Measurements from ENCODE around the gene MKRN2. TPM values are rescaled to one million over a fixed set of nuclear protein-coding genes. Genes with fewer than 3 reads are reported as not detected.

Gene MKRN2
- total and polyA plus RNA-seq, 2 of the 8 experiments (the other 6 are each of a cell fraction or from before 2014, with no cell fraction given), result 15.3 to 17.6 TPM

DNA sequence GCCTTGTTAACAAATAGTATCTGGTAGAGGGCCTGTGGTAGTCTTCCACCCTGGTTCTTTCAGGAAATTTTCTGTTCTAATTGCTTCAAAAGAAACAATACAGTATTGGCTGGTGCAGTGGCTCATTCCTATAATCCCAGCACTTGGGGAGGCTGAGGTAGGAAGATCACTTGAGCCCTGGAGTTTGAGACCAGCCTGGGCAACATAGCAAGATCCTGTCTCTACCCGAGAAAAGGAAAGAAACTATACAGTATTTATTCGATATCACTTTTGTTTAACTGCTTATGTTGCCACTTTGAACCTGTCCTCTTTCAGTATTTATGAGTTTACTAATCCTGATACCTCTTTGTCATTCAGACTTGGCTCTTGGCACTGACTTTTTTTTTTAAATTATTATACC is 4.5 kb downstream of the MKRN2 start (continued):
- TF ChIP-seq JUN (IDR thresholded peaks at IDR 0.05; ENCODE audit: low read depth, low read length) (no peak), SAP30 (IDR thresholded peaks at IDR 0.05; ENCODE audit: insufficient read depth, insufficient replicate concordance, low read length) (no peak), JUND (IDR thresholded peaks at IDR 0.05; ENCODE audit: low read length) (no peak), KDM4A (IDR thresholded peaks at IDR 0.05; ENCODE audit: low read depth, low read length, severe bottlenecking) (no peak)
